ENCODE results near the gene APLF. TPM values are rescaled to one million over a fixed set of nuclear protein-coding genes. Genes with fewer than 3 reads are reported as not detected.

Gene APLF, protein sequence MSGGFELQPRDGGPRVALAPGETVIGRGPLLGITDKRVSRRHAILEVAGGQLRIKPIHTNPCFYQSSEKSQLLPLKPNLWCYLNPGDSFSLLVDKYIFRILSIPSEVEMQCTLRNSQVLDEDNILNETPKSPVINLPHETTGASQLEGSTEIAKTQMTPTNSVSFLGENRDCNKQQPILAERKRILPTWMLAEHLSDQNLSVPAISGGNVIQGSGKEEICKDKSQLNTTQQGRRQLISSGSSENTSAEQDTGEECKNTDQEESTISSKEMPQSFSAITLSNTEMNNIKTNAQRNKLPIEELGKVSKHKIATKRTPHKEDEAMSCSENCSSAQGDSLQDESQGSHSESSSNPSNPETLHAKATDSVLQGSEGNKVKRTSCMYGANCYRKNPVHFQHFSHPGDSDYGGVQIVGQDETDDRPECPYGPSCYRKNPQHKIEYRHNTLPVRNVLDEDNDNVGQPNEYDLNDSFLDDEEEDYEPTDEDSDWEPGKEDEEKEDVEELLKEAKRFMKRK
- 0.54 to 0.66 TPM (median 0.66 TPM) in 5 replicates for total RNA-seq (2022; extraction: Qiagen RNA extraction; ENCODE audit: low read depth)

DNA sequence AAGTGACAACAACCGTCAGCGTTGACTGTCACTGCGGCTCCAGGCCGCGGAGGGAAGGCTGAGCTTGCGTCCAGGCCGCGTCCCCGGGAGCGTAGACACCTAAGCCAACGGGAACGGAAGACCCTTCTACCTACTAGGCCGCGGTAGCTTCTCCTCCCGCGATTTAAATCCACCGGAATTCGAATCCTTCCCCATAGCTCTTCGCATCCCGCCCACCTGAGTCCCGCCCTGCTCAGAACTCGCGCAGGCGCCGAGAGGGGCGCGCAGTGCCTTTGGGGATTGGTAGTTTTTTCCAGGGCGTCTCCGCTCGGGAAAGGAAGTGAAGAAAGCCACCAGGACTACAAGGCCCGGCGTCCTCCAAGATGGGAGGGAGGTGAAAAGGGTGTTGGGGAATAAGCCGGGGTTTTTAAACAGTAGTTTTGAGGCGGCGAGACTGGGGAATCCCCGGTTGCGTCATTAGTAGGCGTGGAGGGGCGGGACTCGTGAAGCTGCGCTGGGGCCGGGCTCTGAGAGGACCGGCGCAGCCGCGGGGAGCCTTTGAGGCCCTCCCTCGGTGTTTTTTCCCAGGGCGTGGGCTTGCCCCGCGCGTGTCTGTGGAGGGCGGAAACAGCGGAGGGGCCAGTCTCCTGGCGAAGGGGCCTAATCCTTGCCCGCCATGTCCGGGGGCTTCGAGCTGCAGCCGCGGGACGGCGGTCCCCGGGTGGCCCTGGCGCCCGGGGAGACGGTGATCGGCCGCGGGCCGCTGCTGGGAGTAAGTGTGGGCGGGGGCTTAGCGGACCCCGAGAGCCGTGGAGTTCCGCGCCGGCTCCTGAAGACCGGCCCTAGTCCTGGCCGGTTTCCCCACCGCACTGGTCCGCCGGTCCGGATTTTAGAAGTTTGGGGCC lies at the start of gene APLF, which contains the start of gene FBXO48:
Gene APLF (plus strand): TSS at position 509 of the 884 bp plus-strand sequence. CDS start 147 bp downstream, at position 656.
Gene FBXO48 (minus strand): TSS at position 218 of the 884 bp plus-strand sequence. CDS start 2,149 bp downstream, outside the sequence.

Other genes with a start within 250 kb of the APLF start
- 52.2 to 67.5 TPM (median 59.8 TPM) in 5 replicates for gene PPP3R1, start 215.1 kb upstream of the APLF start, total RNA-seq (2022; extraction: Qiagen RNA extraction; ENCODE audit: low read depth)
- gene CNRIP1, start 147.6 kb upstream of the APLF start, total RNA-seq (2022; extraction: Qiagen RNA extraction; ENCODE audit: low read depth) = 1.7 to 2.2 TPM (median 1.9 TPM) in 5 replicates
- 0.06 TPM in 1 of 5 replicates, not detected in the others for gene PLEK, start 102.3 kb upstream of the APLF start, total RNA-seq (2022; extraction: Qiagen RNA extraction; ENCODE audit: low read depth)
- 0.34 to 0.61 TPM (median 0.52 TPM) in 5 replicates for gene FBXO48, start 291 bp upstream of the APLF start, total RNA-seq (2022; extraction: Qiagen RNA extraction; ENCODE audit: low read depth)
- 0.03 TPM in 1 of 5 replicates, not detected in the others for gene PROKR1, start 176.0 kb downstream of the APLF start, total RNA-seq (2022; extraction: Qiagen RNA extraction; ENCODE audit: low read depth)